SK-N-MC (cell line): Measurements from ENCODE around the gene HDDC2.

Experiments
- EZH2 ChIP-seq: fragments of 200-600 bp; sonication (generic); IDR thresholded peaks from one replicate; pipeline ENCODE4 v1.6.1; 2017; ENCODE audit warnings: antibody characterized with exemption
- FOXP2 ChIP-seq: optimal IDR thresholded peaks from 2 replicates; pipeline ENCODE3; 2011; ENCODE audit warnings: mild to moderate bottlenecking, moderate library complexity; ENCODE audit not compliant: insufficient read depth; ENCODE audit errors: extremely low read length, control extremely low read depth

DNA sequence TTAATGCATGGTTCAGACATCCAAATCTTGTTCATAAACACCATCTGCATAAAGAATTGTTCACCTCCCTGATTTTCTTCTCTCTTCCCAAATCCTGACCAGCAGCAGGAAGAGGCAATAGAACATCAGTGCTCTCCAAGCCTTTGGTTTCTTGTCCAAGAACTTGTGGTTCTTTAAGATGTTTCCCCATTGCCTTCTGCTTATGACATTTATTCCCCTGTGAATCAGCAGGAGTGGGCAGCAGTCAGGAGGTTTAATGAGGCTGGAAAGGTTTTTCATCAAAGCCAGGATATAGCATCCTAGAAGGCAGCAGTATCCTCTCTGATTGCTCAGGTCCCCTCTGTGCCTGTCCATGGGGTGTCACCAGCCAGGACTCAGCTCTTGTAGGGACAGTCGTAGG is 5.3 kb downstream of the HDDC2 start:
- TF ChIP-seq EZH2 (no peak), FOXP2 (no peak)
